ENCODE measurements around the gene CDC42BPA.

CDC42BPA gene

DNA sequence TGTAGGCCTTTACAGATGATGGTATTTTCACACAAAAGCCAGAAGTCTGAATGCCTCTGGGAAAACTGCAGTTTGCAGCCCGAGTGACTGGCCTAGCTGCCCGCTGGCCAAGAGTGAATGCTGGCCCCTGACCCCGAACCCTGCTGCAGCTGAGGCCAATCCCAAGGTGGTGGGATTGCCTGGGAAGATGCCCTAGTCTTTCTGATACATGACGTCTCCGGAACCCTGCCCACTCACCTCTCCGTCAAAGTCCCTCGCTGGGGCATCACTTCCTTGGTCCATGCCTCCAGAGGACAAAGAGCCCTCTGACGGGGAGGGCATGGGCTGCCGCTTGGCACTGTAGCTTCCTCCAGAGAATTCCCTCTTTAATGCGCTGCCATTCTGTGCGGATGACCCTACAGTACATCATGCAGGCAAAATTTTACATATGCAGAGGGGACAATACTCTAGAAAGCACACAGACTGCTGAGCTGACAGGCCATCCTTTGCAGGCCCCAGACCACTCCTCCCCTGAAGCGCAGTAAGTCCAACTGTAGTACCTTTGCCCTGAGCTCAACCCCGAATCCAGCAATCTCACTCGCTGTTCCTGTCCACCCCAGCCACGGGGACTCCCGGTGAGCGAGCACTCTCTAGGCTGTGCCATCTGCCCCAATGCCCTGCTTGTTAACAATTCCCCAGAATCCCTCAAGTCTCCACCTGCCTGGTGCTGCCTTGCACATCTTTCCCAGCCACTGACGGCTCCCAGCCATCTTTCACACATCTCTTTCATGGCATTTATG lies 323.5 kb downstream of the CDC42BPA start:
- TF ChIP-seq, protein P1, sequence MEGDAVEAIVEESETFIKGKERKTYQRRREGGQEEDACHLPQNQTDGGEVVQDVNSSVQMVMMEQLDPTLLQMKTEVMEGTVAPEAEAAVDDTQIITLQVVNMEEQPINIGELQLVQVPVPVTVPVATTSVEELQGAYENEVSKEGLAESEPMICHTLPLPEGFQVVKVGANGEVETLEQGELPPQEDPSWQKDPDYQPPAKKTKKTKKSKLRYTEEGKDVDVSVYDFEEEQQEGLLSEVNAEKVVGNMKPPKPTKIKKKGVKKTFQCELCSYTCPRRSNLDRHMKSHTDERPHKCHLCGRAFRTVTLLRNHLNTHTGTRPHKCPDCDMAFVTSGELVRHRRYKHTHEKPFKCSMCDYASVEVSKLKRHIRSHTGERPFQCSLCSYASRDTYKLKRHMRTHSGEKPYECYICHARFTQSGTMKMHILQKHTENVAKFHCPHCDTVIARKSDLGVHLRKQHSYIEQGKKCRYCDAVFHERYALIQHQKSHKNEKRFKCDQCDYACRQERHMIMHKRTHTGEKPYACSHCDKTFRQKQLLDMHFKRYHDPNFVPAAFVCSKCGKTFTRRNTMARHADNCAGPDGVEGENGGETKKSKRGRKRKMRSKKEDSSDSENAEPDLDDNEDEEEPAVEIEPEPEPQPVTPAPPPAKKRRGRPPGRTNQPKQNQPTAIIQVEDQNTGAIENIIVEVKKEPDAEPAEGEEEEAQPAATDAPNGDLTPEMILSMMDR (conservative IDR thresholded peaks at IDR 0.05; ENCODE audit: low read length), result no peak
- H3K4me3 ChIP-seq (ENCODE audit: low read length), result no peak overlapping the region
- DNase-seq (ENCODE audit: low read depth), result no peak

DNA sequence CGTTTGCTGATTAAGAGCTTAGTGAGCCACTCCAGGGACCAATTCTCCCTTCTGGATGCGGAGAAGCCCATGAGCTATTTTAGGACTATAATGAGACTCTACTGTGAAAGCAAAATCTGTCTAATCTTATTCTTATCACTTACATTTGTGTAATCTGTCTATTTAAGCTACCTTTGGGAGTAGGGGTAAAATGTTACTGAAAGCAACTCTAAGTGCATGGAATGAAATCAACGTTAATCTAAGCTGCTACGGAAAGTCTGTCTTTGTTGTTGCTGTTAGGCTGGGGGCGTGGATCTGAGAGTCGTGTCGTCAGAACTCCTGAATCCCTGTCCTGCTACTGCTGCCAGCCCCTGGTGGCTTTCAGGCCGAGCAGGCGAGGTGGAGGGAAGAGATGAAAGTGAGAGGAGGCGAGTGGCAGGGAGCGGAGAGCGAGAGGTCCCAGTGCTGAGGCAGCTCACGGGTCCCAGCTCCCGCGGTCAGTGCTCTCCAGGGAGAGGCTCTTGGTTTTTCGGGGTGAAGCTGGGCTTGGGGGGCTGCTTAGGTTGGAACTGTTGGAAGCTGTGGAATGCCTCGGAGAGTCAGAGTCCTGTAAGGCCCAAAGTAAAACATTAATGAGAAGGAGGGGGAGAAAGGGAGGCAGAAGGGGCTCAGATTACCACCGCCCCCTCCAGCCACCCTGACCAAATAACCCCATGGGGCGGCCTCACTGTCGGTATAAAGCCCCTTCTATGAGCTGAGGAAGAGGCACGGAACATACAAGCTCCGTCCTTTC lies 324.3 kb downstream of the CDC42BPA start:
- TF ChIP-seq, protein P1 (conservative IDR thresholded peaks at IDR 0.05; ENCODE audit: low read length), result no peak
- no peak overlapping the region for H3K4me3 ChIP-seq (ENCODE audit: low read length)
- DNase-seq (ENCODE audit: low read depth), result no peak

DNA sequence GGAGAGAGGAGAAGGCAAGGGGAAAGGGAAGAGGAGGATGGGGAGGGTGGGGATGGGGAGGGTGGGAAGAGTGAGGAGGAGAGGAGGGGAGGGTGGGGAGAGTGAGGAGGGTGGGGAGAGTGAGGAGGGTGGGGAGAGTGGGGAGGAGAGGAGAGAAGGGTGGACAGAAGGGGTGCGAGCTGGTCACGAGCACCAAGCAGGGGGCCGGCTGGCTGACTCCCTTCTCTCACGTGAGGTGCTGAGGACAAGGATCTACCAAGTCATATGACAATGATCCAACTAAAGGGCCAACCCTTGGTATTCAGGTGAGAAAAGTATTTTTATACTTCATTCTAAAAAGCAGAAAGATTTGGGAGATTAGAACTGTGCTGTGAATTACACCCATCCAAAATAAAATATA lies 326.4 kb downstream of the CDC42BPA start:
- no peak overlapping the region for H3K4me3 ChIP-seq (ENCODE audit: low read length)
- no peak for DNase-seq (ENCODE audit: low read depth)
- TF ChIP-seq, protein P1 (conservative IDR thresholded peaks at IDR 0.05; ENCODE audit: low read length), result no peak

DNA sequence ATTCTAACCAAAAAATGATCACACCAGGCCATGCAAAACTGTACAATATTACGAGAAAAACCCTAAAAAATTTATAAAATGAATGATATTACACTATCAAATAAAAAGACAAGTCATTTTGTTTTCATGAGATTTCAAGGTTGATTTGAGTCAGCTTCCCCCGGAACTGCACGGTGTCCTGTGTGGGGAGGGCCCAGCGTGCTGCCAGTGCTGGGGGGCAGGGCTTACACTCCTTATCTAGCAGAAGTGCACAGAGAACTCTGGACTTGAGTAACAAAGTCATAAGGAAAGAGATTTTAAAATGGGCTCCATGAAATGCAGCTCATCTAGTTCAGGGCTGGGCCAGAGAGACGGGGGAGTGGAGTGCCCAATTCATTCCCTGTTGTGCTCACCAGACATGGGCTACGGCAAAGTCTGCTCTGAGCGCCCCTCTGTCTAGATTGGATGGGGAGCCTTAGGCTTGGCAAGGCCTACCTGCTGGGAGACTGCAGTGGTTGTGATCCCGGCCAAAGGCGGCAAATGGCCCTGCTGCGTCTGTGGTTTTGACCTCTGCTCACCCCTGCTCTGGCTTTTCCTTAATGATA lies 328.1 kb downstream of the CDC42BPA start:
- TF ChIP-seq, protein P1 (conservative IDR thresholded peaks at IDR 0.05; ENCODE audit: low read length), result no peak
- DNase-seq (ENCODE audit: low read depth), result no peak
- no peak overlapping the region for H3K4me3 ChIP-seq (ENCODE audit: low read length)

DNA sequence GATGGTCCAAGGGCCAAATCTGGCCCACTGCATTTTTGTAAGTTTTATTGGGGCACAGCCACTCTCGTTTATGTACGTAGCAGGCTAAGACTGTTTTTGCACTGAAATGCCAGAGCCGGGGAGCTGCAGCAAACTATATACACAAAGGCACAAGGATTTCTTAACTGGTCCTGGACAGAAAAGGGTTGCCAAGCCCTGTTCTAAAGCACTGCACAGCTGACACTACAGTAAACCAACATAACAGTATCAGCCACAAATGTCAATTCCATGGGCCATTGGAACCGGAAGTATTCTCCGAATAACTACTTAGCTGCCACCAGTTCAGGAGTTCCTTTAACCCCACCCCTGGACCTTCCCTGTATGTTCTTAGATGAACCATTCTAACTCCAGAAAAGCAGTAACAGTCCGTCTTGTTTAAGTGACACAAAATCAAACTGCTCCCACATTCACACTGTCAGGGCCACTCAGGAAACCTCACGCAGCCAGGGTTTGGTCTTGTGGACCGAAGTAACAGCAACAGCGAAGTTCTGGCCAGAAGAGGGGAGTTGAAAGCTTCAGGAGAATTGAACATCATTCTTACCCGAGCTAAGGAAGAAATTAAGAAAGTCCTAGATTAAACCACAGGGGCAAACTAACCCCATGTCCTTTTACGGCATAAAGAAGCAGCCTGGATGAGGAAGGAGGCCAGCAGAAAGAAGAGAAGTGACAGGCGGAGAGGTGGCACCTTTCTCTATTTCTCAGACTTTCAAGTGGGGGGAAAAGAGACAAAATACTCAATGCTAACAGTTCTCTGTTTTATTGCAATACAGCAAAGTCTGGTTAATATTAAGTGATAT lies 329.0 kb downstream of the CDC42BPA start:
- no peak overlapping the region for H3K4me3 ChIP-seq (ENCODE audit: low read length)
- TF ChIP-seq, protein P1 (conservative IDR thresholded peaks at IDR 0.05; ENCODE audit: low read length), result no peak
- DNase-seq (ENCODE audit: low read depth), result no peak

DNA sequence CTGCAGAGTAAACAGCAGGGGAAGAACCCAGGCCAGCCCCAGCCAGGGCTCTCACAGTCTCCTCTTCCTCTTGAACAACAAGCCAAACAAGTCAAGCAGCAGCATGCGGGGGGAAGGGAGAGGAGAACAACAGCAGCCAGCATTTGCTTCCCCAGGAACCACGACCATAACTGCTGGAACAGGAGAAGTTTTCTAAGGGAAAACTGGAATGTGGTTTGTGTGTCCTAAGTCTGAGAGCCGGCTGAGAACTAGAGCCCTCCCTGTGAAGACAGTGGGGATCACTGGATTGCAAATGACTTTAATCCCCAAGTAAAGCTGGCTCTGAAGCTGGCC lies 330.0 kb downstream of the CDC42BPA start:
- no peak overlapping the region for H3K4me3 ChIP-seq (ENCODE audit: low read length)
- TF ChIP-seq, protein P1 (conservative IDR thresholded peaks at IDR 0.05; ENCODE audit: low read length), result no peak
- no peak for DNase-seq (ENCODE audit: low read depth)

All from AG10803 (cell line).